HG02943 (cell line): ENCODE measurements around the gene MYRIP.
"Not testable (repeated sequence)": the region's sequence is repeated elsewhere in the genome, so short reads cannot be mapped to it uniquely, and the experiment has no call there.

Experiments used
- ATAC-seq: cut with Tn5 transposase; IDR thresholded peaks from one replicate; pipeline ENCODE4 v1.9.1; 2021; ENCODE audit warnings: mild to moderate bottlenecking, low read depth, moderate library complexity; ENCODE audit not compliant: unreplicated experiment

Gene MYRIP

DNA sequence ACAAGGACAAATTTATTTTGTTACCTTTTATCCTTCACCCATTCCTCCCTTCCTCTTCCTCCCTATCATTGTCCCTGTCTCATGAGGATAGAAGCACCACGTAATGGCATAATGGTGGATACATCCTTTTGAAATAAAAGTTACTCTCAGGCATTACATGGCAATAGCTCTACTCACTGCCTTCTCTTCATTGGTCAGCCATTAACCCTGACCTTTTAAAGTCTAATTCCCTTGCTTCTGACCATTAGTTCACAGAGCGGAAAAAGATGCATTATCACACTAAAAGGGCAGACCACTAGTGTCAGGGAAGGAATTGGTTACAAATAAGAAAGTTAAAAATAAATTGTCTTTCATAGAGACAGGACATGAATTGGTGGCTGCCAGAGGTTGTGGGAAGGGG, 445.5 kb downstream of the MYRIP start:
- ATAC-seq: no peak

DNA sequence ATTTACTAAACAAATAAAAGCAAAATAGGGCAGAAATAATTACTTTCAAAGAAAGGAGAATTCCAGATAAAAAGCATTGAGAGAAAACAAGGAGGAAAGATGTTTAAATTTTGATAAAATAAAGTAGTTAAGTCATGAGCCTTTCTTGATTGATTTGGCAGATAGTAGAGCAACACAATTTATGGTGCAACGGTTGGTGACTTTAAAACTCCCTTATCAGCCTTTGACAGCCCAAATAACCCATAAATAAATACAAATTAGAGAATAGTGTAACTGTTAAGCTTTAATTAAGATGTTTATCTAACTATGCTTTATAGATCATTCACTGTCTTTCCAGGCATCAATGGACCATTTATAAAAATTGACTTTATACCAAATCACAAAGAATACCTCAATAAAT, 446.1 kb downstream of the MYRIP start:
- no peak for ATAC-seq

DNA sequence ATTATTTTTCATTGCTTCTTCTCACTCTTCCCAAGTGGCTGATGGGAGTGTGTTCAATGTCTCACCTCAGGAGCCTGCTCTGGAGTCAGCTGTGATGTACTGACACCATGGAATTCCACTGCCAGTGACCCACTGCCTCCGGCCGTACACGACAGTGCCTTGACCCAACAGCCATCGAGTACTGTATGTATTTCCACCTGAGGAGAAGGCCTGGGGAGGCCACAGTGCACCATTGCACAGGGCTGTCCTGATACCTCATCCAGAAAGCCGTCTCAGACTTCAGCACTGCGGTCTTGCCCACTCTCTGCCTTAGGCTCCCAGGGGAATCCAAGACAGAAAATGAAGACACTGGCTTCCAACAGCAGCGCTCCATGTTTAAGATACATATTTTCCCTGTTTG, 448.7 kb downstream of the MYRIP start:
- ATAC-seq: no peak

DNA sequence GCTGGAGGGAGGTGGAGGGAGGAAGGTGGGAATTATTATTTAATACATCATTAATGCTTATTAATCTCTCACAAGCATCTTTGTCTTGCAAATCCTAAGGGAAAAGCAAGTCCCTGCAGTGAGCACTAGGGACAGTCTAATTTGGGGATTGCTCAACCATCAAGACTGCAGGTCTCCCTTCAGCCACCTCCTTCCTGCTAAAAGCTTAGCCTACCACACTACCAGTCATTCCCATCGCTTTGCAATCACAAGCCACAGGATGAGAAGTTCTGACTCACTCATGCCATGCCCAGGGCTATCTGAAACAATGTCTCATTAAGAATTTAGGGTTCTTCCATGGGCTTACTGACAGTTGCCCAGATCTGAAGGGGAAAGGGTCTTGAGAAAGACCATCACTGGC, 449.1 kb downstream of the MYRIP start:
- no peak for ATAC-seq

- no peak for ATAC-seq
These were observed 452.9 kb downstream of the MYRIP start for GRCh38 chr3:40262331-40262730.

DNA sequence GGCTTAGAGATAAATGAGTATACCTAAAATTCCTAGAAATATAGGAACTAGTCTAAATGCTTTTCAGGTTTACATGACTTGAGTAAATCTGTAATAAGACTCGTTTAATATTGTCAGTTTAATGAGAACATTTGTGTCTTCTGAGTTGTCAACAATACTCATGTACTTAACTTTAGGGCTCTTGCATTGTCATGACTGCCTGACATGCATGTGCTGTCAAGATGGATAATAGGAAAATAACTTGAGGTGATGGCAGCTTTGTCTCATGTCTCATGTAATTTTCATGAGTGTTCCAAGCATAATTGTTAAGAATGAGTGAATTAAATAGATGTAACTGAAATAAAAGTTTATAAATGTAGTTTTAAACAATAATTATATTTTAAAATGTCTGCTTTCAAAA, 455.0 kb downstream of the MYRIP start:
- no peak for ATAC-seq

DNA sequence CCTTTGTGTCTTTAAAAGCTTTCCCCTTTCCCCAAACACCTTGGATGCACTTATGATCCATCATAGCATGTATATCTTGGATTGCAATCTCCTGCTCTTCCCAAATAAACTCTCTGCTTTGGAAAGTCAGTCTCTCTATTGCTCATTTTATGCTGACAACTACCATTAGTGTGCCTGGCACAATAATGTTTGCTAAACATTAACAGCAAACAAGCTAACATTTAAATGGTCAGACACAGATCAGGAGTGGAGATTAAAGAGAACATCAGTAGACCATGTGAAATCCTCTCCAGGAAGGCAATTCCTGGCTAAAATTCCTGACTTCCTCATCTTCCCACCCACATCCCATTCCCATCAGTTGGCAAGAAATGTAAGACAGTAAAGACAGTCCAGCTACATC, 455.8 kb downstream of the MYRIP start:
- no peak for ATAC-seq

- ATAC-seq: no peak
These were observed 458.7 kb downstream of the MYRIP start for GRCh38 chr3:40267937-40268724.

- no peak for ATAC-seq
These were observed 459.6 kb downstream of the MYRIP start for GRCh38 chr3:40268802-40269524.

DNA sequence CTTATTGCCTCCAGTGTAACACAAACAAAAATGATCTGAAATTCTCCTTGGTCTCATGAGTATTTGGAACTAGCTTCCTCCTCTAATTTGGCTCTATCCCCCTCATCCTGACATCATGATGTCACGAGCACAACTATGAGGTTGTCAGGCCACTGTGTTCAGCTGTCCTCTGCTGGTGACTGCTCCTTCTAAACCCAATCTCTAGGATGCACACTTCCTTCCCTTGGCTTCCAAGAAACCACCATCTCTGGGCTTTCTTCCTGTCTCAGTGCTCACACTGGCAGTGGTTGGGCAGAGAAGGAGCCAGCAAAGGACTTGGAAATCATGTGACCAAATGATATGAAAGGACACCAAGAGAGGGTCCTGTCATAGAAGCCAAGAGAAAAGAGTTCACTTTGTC, 469.4 kb downstream of the MYRIP start:
- no peak for ATAC-seq

DNA sequence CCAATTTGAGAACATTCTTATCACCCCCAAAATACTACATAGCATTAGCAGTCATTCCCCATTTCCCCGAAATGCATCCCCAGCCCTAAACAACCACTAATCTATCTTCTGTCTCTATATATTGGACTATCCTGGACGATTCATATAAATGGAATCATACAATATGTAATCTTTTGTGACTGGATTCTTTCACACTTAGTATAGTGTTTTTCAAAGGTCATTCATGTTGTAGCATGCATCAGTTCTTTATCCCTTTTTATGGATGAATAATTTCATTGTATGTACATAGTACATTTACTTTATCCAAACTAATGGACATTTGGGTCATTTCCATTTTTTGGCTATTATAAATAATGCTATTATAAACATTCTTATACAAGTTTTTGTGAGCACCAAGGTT, 472.6 kb downstream of the MYRIP start:
- no peak for ATAC-seq

GRCh38 chr3:40283057-40283456, 473.6 kb downstream of the MYRIP start:
- not testable (repeated sequence) for ATAC-seq

GRCh38 chr3:40287248-40287647, 477.8 kb downstream of the MYRIP start:
- ATAC-seq: no peak

- no peak for ATAC-seq
These were observed 481.0 kb downstream of the MYRIP start for GRCh38 chr3:40290396-40290795.

DNA sequence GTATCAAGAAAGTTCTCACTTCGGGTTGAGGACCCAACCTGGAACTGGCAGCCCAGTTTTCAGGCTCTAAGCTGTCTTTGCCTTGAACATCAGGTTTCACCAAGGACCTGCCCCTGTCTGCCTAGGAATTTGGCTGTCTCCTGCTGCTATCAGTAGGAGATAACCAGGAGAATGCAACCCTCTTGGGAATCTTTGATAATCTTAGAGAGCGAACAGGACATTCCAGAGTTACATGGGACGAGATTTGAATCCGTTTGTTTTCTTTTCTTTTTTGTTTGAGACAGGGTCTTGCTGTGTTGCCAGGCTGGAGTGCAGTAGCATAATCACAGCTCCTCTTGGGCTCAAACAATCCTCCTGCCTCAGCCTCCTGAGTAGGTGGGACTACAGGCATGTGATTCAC, 482.1 kb downstream of the MYRIP start:
- ATAC-seq: no peak

GRCh38 chr3:40292637-40293349, 483.4 kb downstream of the MYRIP start:
- no peak for ATAC-seq

DNA sequence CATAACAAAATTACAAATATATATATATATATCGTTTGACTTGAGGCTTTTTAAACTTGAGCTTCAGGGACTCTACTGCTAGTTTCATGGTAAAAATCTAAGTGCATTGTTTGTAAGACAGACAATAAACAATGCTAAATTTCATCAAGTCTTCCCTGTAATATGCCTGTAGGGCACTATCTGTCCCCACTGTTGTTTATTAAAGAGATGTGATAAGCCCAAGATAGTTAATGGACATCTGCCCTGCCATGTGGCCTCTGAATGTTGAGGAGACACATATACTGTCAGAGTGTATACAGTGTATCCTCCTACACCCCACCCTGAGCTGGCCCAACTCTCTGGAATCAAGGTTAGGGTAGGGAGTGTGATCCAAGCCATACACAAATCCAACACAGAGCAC, 485.0 kb downstream of the MYRIP start:
- ATAC-seq: no peak

GRCh38 chr3:40298075-40298474, 488.7 kb downstream of the MYRIP start:
- ATAC-seq: no peak

- ATAC-seq: no peak
These were observed 489.8 kb downstream of the MYRIP start for GRCh38 chr3:40299130-40299720.

GRCh38 chr3:40299721-40300335, 490.4 kb downstream of the MYRIP start:
- no peak for ATAC-seq

DNA sequence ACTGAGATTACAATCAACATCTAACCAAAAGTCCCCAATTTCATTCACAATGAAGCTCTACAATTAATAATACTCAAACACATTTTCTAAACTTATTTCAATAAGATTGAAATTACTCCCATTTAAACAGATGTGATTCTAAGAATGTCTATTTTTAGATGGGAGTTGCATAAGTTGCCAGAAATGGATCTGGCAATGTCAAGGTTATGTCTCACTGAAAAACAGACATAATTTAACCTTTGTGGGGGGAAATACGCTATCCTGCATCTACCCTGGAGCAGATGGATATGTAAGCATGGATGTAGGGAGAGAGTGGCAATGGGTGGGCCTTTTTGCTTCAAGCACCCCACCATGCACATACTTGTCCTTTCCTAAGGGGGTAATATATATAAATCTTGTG, 493.4 kb downstream of the MYRIP start:
- no peak for ATAC-seq
